Liver (tissue), 3 donors: ENCODE data around the gene GOLGA6A.

Experiments
- CTCF ChIP-seq: fragments of 150-350 bp; IDR thresholded peaks from 2 replicates; pipeline ENCODE4 v1.5.1; 2017; ENCODE audit warnings: improper control_type of control experiment, low read depth, low read length; ENCODE audit not compliant: missing input control
- FOXA2 ChIP-seq: IDR thresholded peaks from 2 replicates; pipeline ENCODE4 v1.6.1; 2016; ENCODE audit warnings: antibody characterized with exemption
- JUND ChIP-seq, 2 donors: IDR thresholded peaks; 2 replicates each; pipeline ENCODE4 v1.6.1; 2016; ENCODE audit warnings: antibody characterized with exemption in 2 of 2
- RAD21 ChIP-seq, 2 donors: IDR thresholded peaks; 2 replicates each; pipeline ENCODE4 v1.6.1; 2016; ENCODE audit warnings: antibody characterized with exemption in 2 of 2, mild to moderate bottlenecking in 2 of 2
- TAF1 ChIP-seq: conservative IDR thresholded peaks from 2 replicates; pipeline ENCODE4 v1.6.1; 2016; ENCODE audit warnings: antibody characterized with exemption, mild to moderate bottlenecking
- YY1 ChIP-seq: IDR thresholded peaks from 2 replicates; pipeline ENCODE4 v1.6.1; 2016; ENCODE audit warnings: antibody characterized with exemption, mild to moderate bottlenecking
- donor health status: healthy.
- donor health status: healthy.

- TF ChIP-seq RAD21 (IDR thresholded peaks at IDR 0.05) (no peak), CTCF (no peak), YY1 (no peak), JUND (IDR thresholded peaks at IDR 0.05) (no peak), FOXA2 (no peak), TAF1 (no peak)
Measured at GRCh38 chr15:74041777-74042435, 40.4 kb downstream of the GOLGA6A start.
